ENCODE measurements around the gene AP4S1. TPM values are rescaled to one million over a fixed set of nuclear protein-coding genes. Genes with fewer than 3 reads are reported as not detected.

AP4S1 gene
- total RNA-seq, 1 donor from 2014 or later, result 5.3 TPM

DNA sequence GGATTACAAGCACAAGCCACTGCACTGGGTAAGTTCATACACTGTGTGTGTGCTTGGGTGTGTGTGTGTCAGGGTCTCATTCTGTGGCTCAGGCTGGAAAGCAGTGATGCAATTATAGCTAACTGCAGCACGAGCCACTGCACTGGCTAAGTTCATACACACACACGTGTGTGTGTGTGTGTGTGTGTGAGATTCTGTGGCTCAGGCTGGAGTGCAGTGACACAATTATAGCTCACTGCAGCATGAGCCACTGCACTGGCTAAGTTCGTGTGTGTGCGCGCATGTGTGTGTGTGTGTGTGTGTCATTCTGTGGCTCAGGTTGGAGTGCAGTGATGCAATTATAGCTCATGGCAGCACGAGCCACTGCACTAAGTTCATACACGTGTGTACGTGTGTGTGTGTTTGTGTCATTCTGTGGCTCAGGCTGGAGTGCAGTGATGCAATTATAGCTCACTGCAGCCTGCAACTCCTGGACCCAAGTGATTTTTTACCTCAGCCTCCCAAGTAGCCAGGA is 96.7 kb downstream of the AP4S1 start:
- Mint-ChIP-seq H3K36me3 (ENCODE audit: low read depth) (peaks cover 31% of the 10 kb centered on the region), H3K4me1 (ENCODE audit: low read depth) (no peaks in the 10 kb centered on the region), H3K9me3 (ENCODE audit: low read depth) (no peaks in the 10 kb centered on the region), H3K27me3 (ENCODE audit: low read depth) (no peaks in the 10 kb centered on the region), H3K4me3 (ENCODE audit: unreplicated experiment) (no peak overlapping the region), H3K27ac (ENCODE audit: unreplicated experiment) (peak overlapping the region; percentile 5)
- DNase-seq (ENCODE audit: low spot score), result no peak
- TF ChIP-seq, protein P1, sequence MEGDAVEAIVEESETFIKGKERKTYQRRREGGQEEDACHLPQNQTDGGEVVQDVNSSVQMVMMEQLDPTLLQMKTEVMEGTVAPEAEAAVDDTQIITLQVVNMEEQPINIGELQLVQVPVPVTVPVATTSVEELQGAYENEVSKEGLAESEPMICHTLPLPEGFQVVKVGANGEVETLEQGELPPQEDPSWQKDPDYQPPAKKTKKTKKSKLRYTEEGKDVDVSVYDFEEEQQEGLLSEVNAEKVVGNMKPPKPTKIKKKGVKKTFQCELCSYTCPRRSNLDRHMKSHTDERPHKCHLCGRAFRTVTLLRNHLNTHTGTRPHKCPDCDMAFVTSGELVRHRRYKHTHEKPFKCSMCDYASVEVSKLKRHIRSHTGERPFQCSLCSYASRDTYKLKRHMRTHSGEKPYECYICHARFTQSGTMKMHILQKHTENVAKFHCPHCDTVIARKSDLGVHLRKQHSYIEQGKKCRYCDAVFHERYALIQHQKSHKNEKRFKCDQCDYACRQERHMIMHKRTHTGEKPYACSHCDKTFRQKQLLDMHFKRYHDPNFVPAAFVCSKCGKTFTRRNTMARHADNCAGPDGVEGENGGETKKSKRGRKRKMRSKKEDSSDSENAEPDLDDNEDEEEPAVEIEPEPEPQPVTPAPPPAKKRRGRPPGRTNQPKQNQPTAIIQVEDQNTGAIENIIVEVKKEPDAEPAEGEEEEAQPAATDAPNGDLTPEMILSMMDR (IDR thresholded peaks at IDR 0.05), result no peak

DNA sequence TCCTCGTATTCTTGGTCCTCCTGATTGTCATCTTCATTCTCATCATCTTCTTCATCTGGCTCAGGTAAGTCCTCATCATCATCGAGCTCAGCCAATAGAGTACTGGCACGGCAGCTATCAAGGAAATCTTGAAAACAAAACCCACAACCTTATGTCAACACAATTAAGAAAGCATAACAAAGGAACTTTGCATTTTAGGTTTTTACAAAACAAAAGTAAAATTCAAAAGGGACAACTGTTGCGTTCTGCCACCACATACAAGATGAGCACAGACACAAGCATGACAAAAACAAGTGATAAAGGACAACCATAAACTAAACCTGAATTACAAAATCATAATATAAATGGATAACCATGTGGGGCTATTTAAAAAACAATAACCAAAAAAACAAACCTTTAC is 97.5 kb downstream of the AP4S1 start:
- TF ChIP-seq, protein P1 (IDR thresholded peaks at IDR 0.05), result no peak
- H3K4me3 Mint-ChIP-seq (ENCODE audit: unreplicated experiment), result no peak overlapping the region
- H3K27me3 Mint-ChIP-seq (ENCODE audit: low read depth), result no peaks in the 10 kb centered on the region
- H3K36me3 Mint-ChIP-seq (ENCODE audit: low read depth), result peaks cover 29% of the 10 kb centered on the region
- no peaks in the 10 kb centered on the region for H3K9me3 Mint-ChIP-seq (ENCODE audit: low read depth)
- no peak overlapping the region for H3K27ac Mint-ChIP-seq (ENCODE audit: unreplicated experiment)
- no peak for DNase-seq (ENCODE audit: low spot score)
- H3K4me1 Mint-ChIP-seq (ENCODE audit: low read depth), result no peaks in the 10 kb centered on the region

DNA sequence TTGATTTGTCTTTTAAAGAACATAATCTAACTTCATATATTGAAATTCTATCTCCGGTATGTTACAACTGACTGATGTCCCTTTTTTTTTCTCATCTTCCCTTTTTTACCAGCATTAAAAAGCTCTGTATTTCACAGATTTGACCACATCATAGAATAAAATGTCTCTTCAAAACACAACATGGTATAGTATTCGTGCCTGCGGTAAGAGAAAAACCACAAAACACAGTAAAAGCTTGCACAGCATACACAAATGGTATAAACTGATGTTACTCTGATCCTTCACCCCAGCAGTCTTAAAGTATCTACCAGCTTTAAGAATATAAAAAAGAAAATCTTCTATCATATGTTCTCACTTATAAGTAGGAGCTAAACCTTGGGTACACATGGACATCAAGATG is 98.7 kb downstream of the AP4S1 start:
- H3K27me3 Mint-ChIP-seq (ENCODE audit: low read depth), result no peaks in the 10 kb centered on the region
- H3K36me3 Mint-ChIP-seq (ENCODE audit: low read depth), result peaks cover 31% of the 10 kb centered on the region
- no peak overlapping the region for H3K27ac Mint-ChIP-seq (ENCODE audit: unreplicated experiment)
- no peak for DNase-seq (ENCODE audit: low spot score)
- no peak overlapping the region for H3K4me3 Mint-ChIP-seq (ENCODE audit: unreplicated experiment)
- TF ChIP-seq, protein P1 (IDR thresholded peaks at IDR 0.05), result no peak
- H3K4me1 Mint-ChIP-seq (ENCODE audit: low read depth), result no peaks in the 10 kb centered on the region
- H3K9me3 Mint-ChIP-seq (ENCODE audit: low read depth), result no peaks in the 10 kb centered on the region

DNA sequence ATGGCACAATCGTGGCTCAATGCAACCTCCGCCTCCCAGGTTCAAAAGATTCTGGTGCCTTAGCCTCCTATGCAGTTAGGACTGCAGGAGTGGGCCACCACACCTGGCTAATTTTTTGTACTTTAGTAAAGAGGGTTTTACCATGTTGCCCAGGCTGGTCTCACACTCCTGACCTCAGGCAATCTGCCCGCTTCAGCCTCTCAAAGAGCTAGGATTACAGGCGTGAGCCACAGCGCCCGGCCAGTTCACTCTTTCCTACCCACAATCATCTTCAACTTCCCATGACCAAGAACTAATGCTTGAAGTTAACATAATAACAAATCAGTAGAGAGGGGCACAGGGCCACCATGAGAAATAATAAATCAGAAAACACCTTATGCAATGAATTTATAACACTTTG is 99.8 kb downstream of the AP4S1 start:
- no peak for DNase-seq (ENCODE audit: low spot score)
- no peaks in the 10 kb centered on the region for H3K9me3 Mint-ChIP-seq (ENCODE audit: low read depth)
- no peak overlapping the region for H3K27ac Mint-ChIP-seq (ENCODE audit: unreplicated experiment)
- H3K4me1 Mint-ChIP-seq (ENCODE audit: low read depth), result peaks cover 5% of the 10 kb centered on the region
- H3K27me3 Mint-ChIP-seq (ENCODE audit: low read depth), result no peaks in the 10 kb centered on the region
- TF ChIP-seq, protein P1 (IDR thresholded peaks at IDR 0.05), result no peak
- peaks cover 28% of the 10 kb centered on the region for H3K36me3 Mint-ChIP-seq (ENCODE audit: low read depth)
- H3K4me3 Mint-ChIP-seq (ENCODE audit: unreplicated experiment), result no peak overlapping the region

DNA sequence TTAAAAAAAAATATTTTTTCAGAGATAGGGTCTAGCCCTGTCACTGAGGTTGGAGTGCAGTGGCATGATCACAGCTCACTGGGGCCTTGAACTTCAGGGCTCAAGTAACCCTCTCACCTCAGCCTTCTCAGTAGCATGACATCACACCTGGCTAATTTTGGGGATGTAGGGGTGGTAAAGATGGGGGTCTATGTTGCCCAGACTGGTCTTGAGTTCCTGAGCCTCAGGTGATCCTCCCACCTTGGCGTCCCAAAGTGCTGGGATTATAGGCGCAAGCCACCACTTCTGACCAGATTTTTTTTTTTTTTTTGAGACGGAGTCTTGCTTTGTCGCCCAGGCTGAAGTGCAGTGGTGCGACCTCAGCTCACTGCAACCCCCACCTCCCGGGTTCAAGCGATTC is 101.2 kb downstream of the AP4S1 start:
- TF ChIP-seq, protein P1 (IDR thresholded peaks at IDR 0.05), result no peak
- DNase-seq (ENCODE audit: low spot score), result no peak
- H3K4me3 Mint-ChIP-seq (ENCODE audit: unreplicated experiment), result no peak overlapping the region
- H3K27me3 Mint-ChIP-seq (ENCODE audit: low read depth), result no peaks in the 10 kb centered on the region
- H3K9me3 Mint-ChIP-seq (ENCODE audit: low read depth), result no peaks in the 10 kb centered on the region
- no peak overlapping the region for H3K27ac Mint-ChIP-seq (ENCODE audit: unreplicated experiment)
- H3K4me1 Mint-ChIP-seq (ENCODE audit: low read depth), result peaks cover 5% of the 10 kb centered on the region
- H3K36me3 Mint-ChIP-seq (ENCODE audit: low read depth), result peaks cover 30% of the 10 kb centered on the region

Data from chondrocyte (in vitro differentiated cells).